ENCODE data around the gene CYP3A7. TPM values are rescaled to one million over a fixed set of nuclear protein-coding genes. Genes with fewer than 3 reads are reported as not detected.

The CYP3A7 gene
- total RNA-seq, 1 experiment from 2014 or later: not detected

DNA sequence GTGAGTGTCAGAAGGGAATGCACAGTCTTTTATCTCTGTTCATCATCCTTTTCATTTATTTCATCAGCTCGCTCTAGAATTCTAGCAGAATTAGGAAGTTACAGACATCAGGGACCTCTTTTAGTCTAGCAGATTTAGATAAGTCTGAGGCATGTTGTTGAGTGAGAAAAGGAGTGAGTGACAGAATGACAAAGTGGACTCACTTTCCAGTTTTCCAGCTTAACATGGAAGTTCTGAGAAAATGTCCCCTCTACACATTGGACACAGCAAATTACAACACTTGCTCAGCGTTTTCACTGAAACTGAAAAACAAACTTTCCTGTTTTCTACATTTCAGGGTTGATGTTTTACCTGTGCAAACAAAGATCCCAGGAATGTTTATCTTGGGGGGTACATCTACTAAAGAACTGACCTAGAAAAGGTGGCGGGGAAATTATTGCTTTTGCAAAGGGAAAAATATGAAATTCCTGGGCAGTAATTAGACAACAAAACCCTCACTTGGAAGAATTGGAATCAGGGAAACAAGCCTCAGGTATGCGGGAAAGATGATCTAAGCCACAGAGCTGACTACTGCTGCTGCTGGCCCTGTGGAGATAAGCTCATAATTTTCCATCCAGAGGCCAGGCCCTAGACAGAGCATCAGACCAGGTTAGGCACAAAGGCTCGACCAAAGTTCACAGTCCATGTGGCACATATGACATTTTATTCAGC, 40.6 kb downstream of the CYP3A7 start:
- no peak overlapping the region for H2BK20ac ChIP-seq (ENCODE audit: low read depth, low read length, poor library complexity, severe bottlenecking)
- H3K27me3 ChIP-seq (ENCODE audit: insufficient read depth, low read length): no peaks in the 10 kb centered on the region; the same call in 1 of the 2 replicates
- H2AFZ ChIP-seq (ENCODE audit: low read length): no peak overlapping the region
- H4K5ac ChIP-seq (ENCODE audit: insufficient read length, low read depth, low read length): no peak overlapping the region
- no peak overlapping the region for H3K27ac ChIP-seq (ENCODE audit: insufficient read length, low read depth, low read length)
- no peaks in the 10 kb centered on the region for H3K9me3 ChIP-seq (ENCODE audit: control insufficient read depth, low read depth, low read length)
- no peak overlapping the region for H3K56ac ChIP-seq (ENCODE audit: insufficient read length, low read depth, low read length)
- no peaks in the 10 kb centered on the region for H4K20me1 ChIP-seq (ENCODE audit: control insufficient read depth, insufficient read depth, insufficient read length)
- H3K23ac ChIP-seq (ENCODE audit: insufficient read length, low read depth, low read length): no peak overlapping the region
- H3K79me1 ChIP-seq (ENCODE audit: insufficient read depth, low read depth, low read length, poor library complexity, severe bottlenecking): no peaks in the 10 kb centered on the region
- no peaks in the 10 kb centered on the region for H3K36me3 Mint-ChIP-seq (ENCODE audit: insufficient read depth in 1 of 3, low read depth in 3 of 3)
- no peak overlapping the region for H4K8ac ChIP-seq (replicated peaks; ENCODE audit: insufficient read length, low read depth, low read length)
- no peak overlapping the region for H3K14ac ChIP-seq (ENCODE audit: insufficient read depth, low read length)
- no CpG with 5 or more reads among the region's 5 CpGs for WGBS (ENCODE audit: extremely low coverage, insufficient read length, low lambda C conversion rate)
- no peak overlapping the region for H4K91ac ChIP-seq (ENCODE audit: insufficient read length, low read depth, low read length)
- no peak overlapping the region for H3K4me3 Mint-ChIP-seq
- no peak overlapping the region for H2BK15ac ChIP-seq (ENCODE audit: low read depth, low read length)
- H3K4me1 Mint-ChIP-seq: peaks cover 23 to 28% of the 10 kb centered on the region in 2 experiments
- TF ChIP-seq, protein P1, sequence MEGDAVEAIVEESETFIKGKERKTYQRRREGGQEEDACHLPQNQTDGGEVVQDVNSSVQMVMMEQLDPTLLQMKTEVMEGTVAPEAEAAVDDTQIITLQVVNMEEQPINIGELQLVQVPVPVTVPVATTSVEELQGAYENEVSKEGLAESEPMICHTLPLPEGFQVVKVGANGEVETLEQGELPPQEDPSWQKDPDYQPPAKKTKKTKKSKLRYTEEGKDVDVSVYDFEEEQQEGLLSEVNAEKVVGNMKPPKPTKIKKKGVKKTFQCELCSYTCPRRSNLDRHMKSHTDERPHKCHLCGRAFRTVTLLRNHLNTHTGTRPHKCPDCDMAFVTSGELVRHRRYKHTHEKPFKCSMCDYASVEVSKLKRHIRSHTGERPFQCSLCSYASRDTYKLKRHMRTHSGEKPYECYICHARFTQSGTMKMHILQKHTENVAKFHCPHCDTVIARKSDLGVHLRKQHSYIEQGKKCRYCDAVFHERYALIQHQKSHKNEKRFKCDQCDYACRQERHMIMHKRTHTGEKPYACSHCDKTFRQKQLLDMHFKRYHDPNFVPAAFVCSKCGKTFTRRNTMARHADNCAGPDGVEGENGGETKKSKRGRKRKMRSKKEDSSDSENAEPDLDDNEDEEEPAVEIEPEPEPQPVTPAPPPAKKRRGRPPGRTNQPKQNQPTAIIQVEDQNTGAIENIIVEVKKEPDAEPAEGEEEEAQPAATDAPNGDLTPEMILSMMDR (conservative IDR thresholded peaks at IDR 0.05): no peak
- no peaks in the 10 kb centered on the region for H3K23me2 ChIP-seq (ENCODE audit: insufficient read length, low read depth, low read length, poor library complexity, severe bottlenecking)
- H2AK5ac ChIP-seq (ENCODE audit: insufficient read length, low read length): no peak overlapping the region
- H3K27ac Mint-ChIP-seq: peak overlapping the region in 1 of 3 experiments; percentile 65; a peak in 2 of 7 replicates
- no peak overlapping the region for H3K9ac ChIP-seq (ENCODE audit: extremely low read depth, insufficient read length, low read length)
- H2BK12ac ChIP-seq (ENCODE audit: insufficient read length, low read depth, low read length): no peak overlapping the region
- no peak overlapping the region for H3T11ph ChIP-seq (ENCODE audit: low read length)
- H3K4me2 ChIP-seq (ENCODE audit: insufficient read depth, insufficient read length, low read length): no peak overlapping the region
- no peak overlapping the region for H3K4ac ChIP-seq (ENCODE audit: low read depth, low read length)
- no peaks in the 10 kb centered on the region; a peak in 1 of 5 replicates for H3K9me3 Mint-ChIP-seq
- H3K79me2 ChIP-seq (ENCODE audit: insufficient read depth, low read length): no peaks in the 10 kb centered on the region
- H3K4me1 ChIP-seq (ENCODE audit: insufficient read depth, low read length): peaks cover 3% of the 10 kb centered on the region; the same call in 1 of the 2 replicates
- no peak overlapping the region for H2BK120ac ChIP-seq (ENCODE audit: low read depth, low read length, poor library complexity, severe bottlenecking)
- no peak for DNase-seq
- H2BK5ac ChIP-seq (ENCODE audit: insufficient read length, low read length): no peak overlapping the region
- peaks cover 11% of the 10 kb centered on the region for H3K27me3 Mint-ChIP-seq (ENCODE audit: low read depth)
- no peak overlapping the region for H3K18ac ChIP-seq (ENCODE audit: insufficient read length, low read depth, low read length)

Measured in H9 (cell line).